HL-60/S4 treated with retinoic acid at 250 ng/mL for 4 days and 3 days (cell line): Measurements from ENCODE around the gene RPP40.
"Not testable (repeated sequence)": the region's sequence is repeated elsewhere in the genome, so short reads cannot be mapped to it uniquely, and the experiment has no call there.

Experiments
- in situ Hi-C: fragments of 300-500 bp; cut with MboI; formaldehyde crosslinking; loops from 2 replicates; pipeline ENCODE4 v1.7.0; 2022; ENCODE audit warnings: low sequenced_read_pairs

The RPP40 gene, protein sequence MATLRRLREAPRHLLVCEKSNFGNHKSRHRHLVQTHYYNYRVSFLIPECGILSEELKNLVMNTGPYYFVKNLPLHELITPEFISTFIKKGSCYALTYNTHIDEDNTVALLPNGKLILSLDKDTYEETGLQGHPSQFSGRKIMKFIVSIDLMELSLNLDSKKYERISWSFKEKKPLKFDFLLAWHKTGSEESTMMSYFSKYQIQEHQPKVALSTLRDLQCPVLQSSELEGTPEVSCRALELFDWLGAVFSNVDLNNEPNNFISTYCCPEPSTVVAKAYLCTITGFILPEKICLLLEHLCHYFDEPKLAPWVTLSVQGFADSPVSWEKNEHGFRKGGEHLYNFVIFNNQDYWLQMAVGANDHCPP

GRCh38 chr6:5003604-5004372 lies at the start of gene RPP40:
Gene RPP40 (minus strand): TSS chr6:5004037. CDS start chr6:5004002, 35 bp downstream.
- in situ Hi-C loops, result no loop called here

DNA sequence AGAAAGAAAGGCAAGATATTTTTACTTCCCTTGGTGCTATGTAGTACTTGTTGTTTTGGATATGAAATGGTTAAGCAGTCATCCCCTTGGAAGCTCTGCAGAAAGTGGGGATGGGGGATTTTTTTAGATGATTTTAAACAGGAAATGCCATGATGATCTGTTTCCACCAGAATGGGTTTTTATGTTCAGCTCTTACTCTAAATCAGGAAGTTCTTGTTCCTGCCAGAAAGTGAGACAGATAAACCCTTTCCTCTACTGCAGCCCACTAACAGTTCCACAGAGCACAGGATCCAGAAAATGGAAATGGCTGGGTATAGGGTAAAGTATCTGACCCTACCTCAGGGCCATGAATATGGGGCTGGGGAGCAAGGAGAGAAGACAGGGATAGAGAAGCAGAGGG lies 49.2 kb upstream of the RPP40 start:
- in situ Hi-C loops, result no loop called here

DNA sequence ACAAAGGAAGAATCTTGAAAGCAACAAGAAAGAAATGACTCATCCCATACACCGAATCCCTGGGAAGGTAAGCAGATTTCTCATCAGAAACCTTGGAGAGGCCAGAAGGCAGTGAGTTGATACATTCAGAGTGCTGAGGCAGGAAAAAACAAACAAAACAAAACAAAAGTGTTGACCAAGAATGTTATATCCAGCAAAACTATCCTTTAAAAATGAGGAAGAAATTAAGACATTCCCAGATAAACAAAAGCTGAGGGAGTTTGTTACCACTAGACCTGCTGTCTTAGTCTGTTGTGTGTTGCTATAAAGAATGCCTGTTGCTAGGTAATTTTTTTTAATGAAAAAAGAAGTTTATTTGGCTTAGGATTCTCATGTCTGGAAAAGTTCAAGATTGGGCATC lies 47.6 kb upstream of the RPP40 start:
- in situ Hi-C loops, result no loop called here

DNA sequence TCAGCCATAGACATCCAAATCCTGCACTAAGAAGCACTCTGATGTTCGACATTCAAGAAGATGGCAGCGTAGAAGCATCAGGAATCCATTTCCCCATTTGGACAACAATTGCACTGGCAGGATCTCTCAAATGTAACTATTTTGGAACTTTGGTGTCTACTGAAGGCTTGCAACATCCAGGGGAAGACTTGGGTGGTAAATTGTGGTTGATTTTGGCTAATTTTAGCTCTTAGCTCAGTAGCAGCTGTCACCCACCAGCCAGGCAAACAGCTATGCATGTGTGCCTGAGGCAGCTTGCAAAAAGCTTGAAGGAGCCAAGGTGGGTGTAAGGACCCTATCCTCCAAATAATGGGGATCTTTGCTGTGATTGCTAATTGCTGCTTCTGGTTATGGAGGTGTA lies 46.2 kb upstream of the RPP40 start:
- in situ Hi-C loops, result no loop called here

GRCh38 chr6:5046430-5046829 lies 42.6 kb upstream of the RPP40 start:
- in situ Hi-C loops, result no loop called here

- in situ Hi-C loops, result no loop called here
Observed at GRCh38 chr6:5045416-5045815, 41.6 kb upstream of the RPP40 start.

GRCh38 chr6:5044866-5045265 lies 41.0 kb upstream of the RPP40 start:
- in situ Hi-C loops, result no loop called here

DNA sequence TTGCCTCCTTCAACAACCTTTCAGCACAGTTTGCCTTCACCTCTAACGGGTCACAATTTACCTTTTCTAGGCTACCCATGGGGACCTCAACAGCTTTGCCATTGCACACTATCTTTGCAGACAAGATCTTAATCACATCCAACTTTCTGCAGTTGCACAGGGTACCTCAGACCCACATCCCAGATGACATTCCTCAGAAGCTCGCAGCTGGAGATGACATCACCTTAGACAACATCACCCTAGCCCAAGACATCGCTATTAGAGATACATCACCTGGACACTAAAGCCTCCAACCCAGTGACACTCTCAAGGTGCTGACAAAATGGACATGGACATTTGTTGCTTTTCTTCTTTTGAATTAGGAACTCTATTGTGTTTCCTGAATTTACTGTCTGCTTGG lies 38.6 kb upstream of the RPP40 start:
- in situ Hi-C loops, result no loop called here

DNA sequence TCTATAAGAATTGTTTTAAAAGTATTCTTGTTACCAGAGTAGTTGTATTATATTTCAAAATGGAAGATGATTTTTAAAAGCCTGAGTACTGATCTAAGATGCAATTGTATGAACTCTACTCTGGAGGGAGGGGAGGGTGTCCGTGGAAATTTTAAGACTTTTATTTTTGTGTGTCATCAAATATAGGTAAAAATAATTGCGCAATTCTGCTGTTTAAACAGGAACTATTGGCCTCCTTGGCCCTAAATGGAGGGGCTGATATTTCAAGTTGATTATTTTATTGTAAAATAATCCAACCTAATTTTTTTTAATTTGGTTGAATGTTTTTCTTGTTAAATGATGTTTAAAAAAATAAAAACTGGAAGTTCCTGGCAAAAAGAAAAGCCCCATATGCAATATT lies 38.1 kb upstream of the RPP40 start:
- in situ Hi-C loops, result no loop called here

DNA sequence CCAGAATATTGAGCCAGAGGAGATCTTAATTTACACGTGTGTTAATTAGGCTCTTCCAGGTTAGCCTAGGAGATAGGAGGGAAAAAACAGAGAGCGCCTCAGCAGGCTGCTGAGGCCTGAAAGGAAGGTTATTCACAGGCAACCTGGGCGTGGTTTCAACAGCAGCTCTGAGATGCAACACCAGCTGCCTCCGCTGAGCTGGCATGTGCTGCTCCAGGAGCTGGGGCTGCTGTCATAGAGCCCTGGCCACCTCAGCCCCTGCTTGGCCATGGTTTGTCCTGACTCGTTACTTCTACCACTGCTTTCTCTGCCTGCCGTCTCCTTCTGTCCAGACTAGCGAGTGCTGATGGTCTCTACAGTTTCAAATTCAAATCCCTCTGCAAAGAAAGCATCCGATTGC lies 32.4 kb upstream of the RPP40 start:
- in situ Hi-C loops, result no loop called here

GRCh38 chr6:5034736-5035135 lies 30.9 kb upstream of the RPP40 start:
- in situ Hi-C loops, result no loop called here

- in situ Hi-C loops, result no loop called here
Observed at GRCh38 chr6:5034328-5034727, 30.5 kb upstream of the RPP40 start.

DNA sequence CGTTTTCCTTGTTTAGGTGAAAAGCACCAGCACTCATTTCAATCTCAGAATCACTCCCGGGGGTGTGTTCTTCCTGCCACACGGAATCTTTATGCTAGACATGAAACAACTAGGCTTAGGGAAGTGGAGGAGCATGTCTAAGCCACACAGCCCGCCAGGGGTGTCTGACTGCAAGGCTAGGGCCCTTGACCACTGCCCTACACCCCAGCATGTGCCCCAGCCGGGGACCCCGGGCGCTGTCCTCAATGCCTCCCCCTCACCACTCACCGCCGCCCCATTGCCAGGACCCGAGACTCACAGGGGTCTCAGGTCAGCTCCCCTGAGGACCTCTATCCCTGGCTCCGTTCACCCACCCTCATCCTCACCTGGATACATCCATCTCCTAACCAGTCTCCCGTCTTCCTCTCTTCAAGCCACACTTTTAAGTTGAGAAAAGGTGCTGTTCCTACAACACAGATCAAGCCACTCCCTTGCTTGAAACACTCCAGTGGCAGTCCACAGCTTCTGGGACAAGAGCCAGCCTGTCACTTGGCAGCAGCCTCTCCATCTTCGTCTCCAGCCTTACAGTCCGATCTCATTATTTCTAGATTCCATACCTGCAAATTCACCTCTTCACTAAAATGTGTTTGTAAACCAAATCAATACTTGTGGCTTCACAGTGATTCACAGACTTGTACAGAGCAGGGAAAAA lies 29.5 kb upstream of the RPP40 start:
- in situ Hi-C loops, result not testable (repeated sequence)

- in situ Hi-C loops, result not testable (repeated sequence)
Observed at GRCh38 chr6:5032706-5033105, 28.9 kb upstream of the RPP40 start.

GRCh38 chr6:5031150-5031549 lies 27.3 kb upstream of the RPP40 start:
- in situ Hi-C loops, result no loop called here

DNA sequence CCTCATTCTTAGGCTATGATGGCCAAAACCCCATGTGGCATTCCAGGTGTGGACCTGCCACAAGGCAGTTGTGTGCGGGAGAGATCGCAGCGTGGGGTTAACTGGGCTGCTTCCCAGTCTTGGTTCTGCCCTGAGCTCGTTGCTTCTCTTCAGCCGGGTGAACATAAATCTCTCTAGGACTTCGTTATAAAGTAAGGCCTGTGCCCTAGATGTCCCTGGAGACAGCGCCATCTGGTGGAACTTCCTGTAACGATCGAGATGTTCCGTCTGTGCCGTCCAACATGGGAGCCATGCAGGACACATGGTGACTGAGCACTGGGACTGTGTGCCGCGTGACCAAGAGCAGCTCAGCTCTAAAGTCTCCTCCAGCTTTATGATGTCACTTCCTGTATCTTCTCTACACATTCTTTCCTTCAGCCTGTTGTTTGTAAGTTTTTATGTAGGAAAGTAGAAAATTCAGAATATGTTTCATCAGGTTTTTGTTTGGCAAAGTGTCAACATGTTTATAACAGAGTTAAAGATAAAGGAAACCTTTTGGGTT lies 26.8 kb upstream of the RPP40 start:
- in situ Hi-C loops, result no loop called here

- in situ Hi-C loops, result no loop called here
Observed at GRCh38 chr6:5029609-5030008, 25.8 kb upstream of the RPP40 start.

- in situ Hi-C loops, result no loop called here
Observed at GRCh38 chr6:5028921-5029320, 25.1 kb upstream of the RPP40 start.

GRCh38 chr6:5028301-5028700 lies 24.5 kb upstream of the RPP40 start:
- in situ Hi-C loops, result no loop called here

DNA sequence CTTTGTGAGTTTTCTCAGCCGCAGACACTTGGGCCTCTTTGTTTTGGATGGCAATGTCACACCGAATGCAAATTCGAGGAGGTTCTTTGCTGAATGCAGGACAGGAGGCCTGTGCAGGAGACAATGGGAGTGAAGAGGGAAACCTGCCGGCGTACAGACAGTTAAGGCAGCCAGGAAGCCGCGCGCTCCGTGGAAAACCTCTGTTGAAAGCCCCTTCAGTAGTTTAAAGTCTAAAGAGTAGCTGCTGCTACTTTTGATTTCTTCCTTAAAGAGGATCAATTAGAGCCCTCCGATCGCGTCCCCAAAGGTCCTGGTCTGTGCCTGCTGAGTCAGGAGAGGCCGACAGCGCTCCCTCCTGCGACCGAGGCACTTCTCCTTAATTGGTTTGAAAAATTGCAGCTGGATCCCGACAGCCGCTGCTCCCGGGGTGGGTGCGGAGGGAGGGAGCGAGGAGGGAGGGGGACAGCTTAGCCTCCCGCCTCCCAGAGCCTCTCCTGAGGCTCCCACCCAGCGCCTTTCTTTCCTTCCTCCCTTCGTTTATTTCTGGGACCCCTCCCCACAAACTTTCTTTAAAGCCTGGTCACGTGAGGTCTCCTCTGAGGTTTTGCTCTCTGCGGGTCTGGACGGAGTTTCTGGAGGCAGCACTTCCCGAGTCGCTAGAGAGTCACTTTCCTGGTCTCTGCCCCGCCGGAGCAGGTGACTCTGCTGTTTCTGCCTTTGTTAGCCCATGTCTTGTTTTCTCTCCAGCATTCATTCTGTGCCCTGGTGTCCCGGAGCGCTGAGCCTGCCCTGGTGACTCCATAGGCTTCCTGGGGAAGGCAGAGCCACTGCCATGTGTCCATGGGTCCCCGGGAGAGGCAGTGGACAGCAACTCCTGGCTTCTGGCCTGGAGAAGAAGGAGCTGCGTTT lies 22.3 kb upstream of the RPP40 start:
- in situ Hi-C loops, result no loop called here
